HCT116 (cell line): ENCODE data around the gene PTPRO. TPM values are rescaled to one million over a fixed set of nuclear protein-coding genes. Genes with fewer than 3 reads are reported as not detected.

ENCODE experiments used
- ATAC-seq: fragments of 200-7000 bp; cut with Tn5 transposase; 2 replicates; pipeline ENCODE4 v1.9.1; 2020; ENCODE audit warnings: mild to moderate bottlenecking, moderate library complexity
- BruUV-seq: library from RNA; stranded (reverse); fragments of 400-500 nt; replicated peaks from 2 replicates; lab custom pipeline; 2021; lab: Mats Ljungman, UMichigan
- CTCF ChIA-PET: fragments of 300-600 bp; sonication (Branson Sonifier 250); formaldehyde crosslinking; loops from one replicate; lab custom pipeline; 2021; ENCODE audit warnings: antibody characterized with exemption; lab: Charles Lee
- POLR2A ChIA-PET: fragments of 300-600, 350-600 bp; sonication (Branson Sonifier 250); formaldehyde crosslinking; loops from one replicate; lab custom pipeline; 2021; ENCODE audit warnings: antibody characterized with exemption; lab: Charles Lee
- RAD21 ChIA-PET, 2 experiments: fragments of 300-600 bp; sonication (Branson Sonifier 250); formaldehyde crosslinking; loops; one replicate each; lab custom pipeline; 2023; ENCODE audit warnings: low total read pairs in 2 of 2; ENCODE audit not compliant: uncharacterized antibody in 2 of 2, unreplicated experiment in 2 of 2, low non-redundant PET in 1 of 2; lab: Charles Lee
- DNase-seq: peaks from one replicate; pipeline ENCODE4 v3.0.0-alpha.2; 2010; ENCODE audit warnings: low read depth, low spot score
- H2AFZ ChIP-seq: fragments of 200-600 bp; shearing (Covaris generic), sonication (generic); 2 replicates; pipeline ENCODE4 v1.6.1; 2017; ENCODE audit warnings: low read depth, mixed run types, mixed read lengths, antibody characterized with exemption, low read length; ENCODE audit not compliant: poor library complexity, severe bottlenecking
- H3K27ac ChIP-seq: 2 replicates; pipeline ENCODE4 v1.5.1; 2012; ENCODE audit warnings: low read depth, low read length
- H3K27me3 ChIP-seq: fragments of 200-600 bp; sonication (generic); 2 replicates; pipeline ENCODE4 v1.6.1; 2016; ENCODE audit warnings: mixed run types, low read length, mixed read lengths; ENCODE audit not compliant: insufficient read depth
- H3K36me3 ChIP-seq, 2 experiments: fragments of 200-500 bp in 1 of 2; fragments of 200-600 bp in 1 of 2; sonication (Bioruptor generic) in 1 of 2; sonication (generic) in 1 of 2; 2 replicates each; pipeline versions ENCODE4 v1.5.1 to v1.6.1; 2014 to 2016; ENCODE audit warnings: low read length in 2 of 2, inconsistent platforms in 1 of 2, mixed read lengths in 1 of 2, mixed run types in 1 of 2; ENCODE audit not compliant: insufficient read depth in 2 of 2, control insufficient read depth in 1 of 2
- H3K4me1 ChIP-seq, 2 experiments: fragments of 200-600 bp in 1 of 2; sonication (generic) in 1 of 2; 2 replicates each; pipeline versions ENCODE4 v1.5.1 to v1.6.1; 2012 to 2017; ENCODE audit warnings: low read length in 2 of 2, inconsistent platforms in 1 of 2, mild to moderate bottlenecking in 1 of 2, mixed read lengths in 1 of 2, mixed run types in 1 of 2, moderate library complexity in 1 of 2; ENCODE audit not compliant: insufficient read depth in 2 of 2, control insufficient read depth in 1 of 2
- H3K4me2 ChIP-seq: fragments of 200-600 bp; sonication (generic); 2 replicates; pipeline ENCODE4 v1.6.1; 2017; ENCODE audit warnings: mixed run types, low read length, mixed read lengths
- H3K4me3 ChIP-seq, 2 experiments: fragments of 200-600 bp in 1 of 2; sonication (generic) in 1 of 2; replicated peaks in 1 of 2; 2 replicates each; pipeline ENCODE4 v1.5.1; 2011 to 2016; ENCODE audit warnings: low read length in 2 of 2, control low read depth in 1 of 2, low read depth in 1 of 2, mild to moderate bottlenecking in 1 of 2, mixed read lengths in 1 of 2, mixed run types in 1 of 2
- H3K79me2 ChIP-seq: fragments of 200-600 bp; sonication (generic); 2 replicates; pipeline ENCODE4 v1.6.1; 2017; ENCODE audit warnings: mild to moderate bottlenecking, mixed run types, low read length, moderate library complexity, mixed read lengths; ENCODE audit not compliant: insufficient read depth
- H3K9ac ChIP-seq: fragments of 200-600 bp; sonication (generic); 2 replicates; pipeline ENCODE4 v1.6.1; 2016; ENCODE audit warnings: low read length, mixed read lengths
- H3K9me2 ChIP-seq: fragments of 200-600 bp; sonication (generic), shearing (Covaris generic); 2 replicates; pipeline ENCODE4 v1.6.1; 2017; ENCODE audit warnings: mixed run types, mild to moderate bottlenecking, moderate library complexity; ENCODE audit not compliant: insufficient read depth
- H3K9me3 ChIP-seq, 2 experiments: fragments of 200-500 bp in 1 of 2; fragments of 200-600 bp in 1 of 2; sonication (Bioruptor generic) in 1 of 2; sonication (generic) in 1 of 2; 2 replicates each; pipeline ENCODE4 v1.6.1; 2014 to 2017; ENCODE audit warnings: low read length in 2 of 2, mixed read lengths in 2 of 2, inconsistent platforms in 1 of 2, low read depth in 1 of 2, mild to moderate bottlenecking in 1 of 2, mixed run types in 1 of 2, moderate library complexity in 1 of 2; ENCODE audit not compliant: control insufficient read depth in 1 of 2, insufficient read depth in 1 of 2
- H4K20me1 ChIP-seq: fragments of 200-600 bp; sonication (generic), shearing (Covaris generic); 2 replicates; pipeline ENCODE4 v1.6.1; 2017; ENCODE audit warnings: mixed run types, mild to moderate bottlenecking, moderate library complexity; ENCODE audit not compliant: insufficient read depth
- ATF3 ChIP-seq: IDR thresholded peaks from 2 replicates; pipeline ENCODE4 v1.6.1; 2012
- CBX3 ChIP-seq: IDR thresholded peaks from 2 replicates; pipeline ENCODE4 v1.6.1; 2012; ENCODE audit warnings: low read depth
- CEBPB ChIP-seq: IDR thresholded peaks from 2 replicates; pipeline ENCODE4 v1.6.1; 2012; ENCODE audit warnings: low read depth
- CTCF ChIP-seq, 3 experiments: fragments of 200-600 bp in 1 of 3; sonication (generic) in 1 of 3; IDR thresholded peaks in 2 of 3; conservative IDR thresholded peaks in 1 of 3; 2 replicates each; pipeline ENCODE4 v1.5.1; 2012 to 2017; ENCODE audit warnings: low read depth in 2 of 3, low read length in 2 of 3, antibody characterized with exemption in 1 of 3, borderline replicate concordance in 1 of 3, control low read depth in 1 of 3, mild to moderate bottlenecking in 1 of 3, mixed read lengths in 1 of 3, mixed run types in 1 of 3, moderate library complexity in 1 of 3; ENCODE audit not compliant: insufficient read depth in 1 of 3
- ELF1 ChIP-seq: IDR thresholded peaks from 2 replicates; pipeline ENCODE4 v1.6.1; 2012; ENCODE audit warnings: low read depth, borderline replicate concordance
- EZH2 ChIP-seq: fragments of 200-600 bp; sonication (generic); IDR thresholded peaks from 2 replicates; pipeline ENCODE4 v1.6.1; 2017; ENCODE audit warnings: antibody characterized with exemption, mixed run types
- FOSL1 ChIP-seq: IDR thresholded peaks from 2 replicates; pipeline ENCODE4 v1.6.1; 2012; ENCODE audit warnings: low read depth
- JUND ChIP-seq: IDR thresholded peaks from 2 replicates; pipeline ENCODE4 v1.6.1; 2012
- MAX ChIP-seq: IDR thresholded peaks from 2 replicates; pipeline ENCODE4 v1.6.1; 2012
- POLR2A ChIP-seq: IDR thresholded peaks from 2 replicates; pipeline ENCODE4 v1.7.0; 2011; ENCODE audit warnings: borderline replicate concordance; ENCODE audit not compliant: insufficient read depth, insufficient read length; ENCODE audit errors: extremely low read depth
- REST ChIP-seq: IDR thresholded peaks from 2 replicates; pipeline ENCODE4 v1.6.1; 2012; ENCODE audit warnings: low read depth
- SIN3A ChIP-seq: IDR thresholded peaks from 2 replicates; pipeline ENCODE4 v1.6.1; 2012; ENCODE audit warnings: low read depth
- SP1 ChIP-seq: IDR thresholded peaks from 2 replicates; pipeline ENCODE4 v1.6.1; 2012; ENCODE audit warnings: low read depth
- SRF ChIP-seq: IDR thresholded peaks from 2 replicates; pipeline ENCODE4 v1.6.1; 2012; ENCODE audit warnings: low read depth
- TCF7L2 ChIP-seq: IDR thresholded peaks from 2 replicates; pipeline ENCODE4 v1.7.0; 2011; ENCODE audit warnings: borderline replicate concordance, inconsistent platforms; ENCODE audit not compliant: insufficient read depth, insufficient read length; ENCODE audit errors: extremely low read depth
- YY1 ChIP-seq: IDR thresholded peaks from 2 replicates; pipeline ENCODE4 v1.6.1; 2011; ENCODE audit warnings: low read length, low read depth, moderate library complexity, mild to moderate bottlenecking; ENCODE audit not compliant: insufficient replicate concordance; ENCODE audit errors: extremely low read depth
- ZBTB33 ChIP-seq: IDR thresholded peaks from 2 replicates; pipeline ENCODE4 v1.6.1; 2011; ENCODE audit warnings: mild to moderate bottlenecking, low read length, moderate library complexity; ENCODE audit not compliant: insufficient replicate concordance; ENCODE audit errors: extremely low read depth
- ZNF274 ChIP-seq: fragments of 200-500 bp; sonication (Bioruptor generic); IDR thresholded peaks from 2 replicates; pipeline ENCODE4 v1.6.1; 2014; ENCODE audit warnings: mild to moderate bottlenecking, low read depth, low read length, inconsistent platforms
- intact Hi-C: fragments of 100-400 bp; cut with micrococcal nuclease; formaldehyde crosslinking; loops from 2 replicates; pipeline ENCODE4 v1.10.0; 2022
- total RNA-seq: library from RNA; stranded (reverse); gene quantifications from one replicate; pipeline ENCODE4 v1.2.1, GENCODE V29; 2021; ENCODE audit not compliant: unreplicated experiment

PTPRO gene
- total RNA-seq, 1 experiment from 2014 or later = not detected

DNA sequence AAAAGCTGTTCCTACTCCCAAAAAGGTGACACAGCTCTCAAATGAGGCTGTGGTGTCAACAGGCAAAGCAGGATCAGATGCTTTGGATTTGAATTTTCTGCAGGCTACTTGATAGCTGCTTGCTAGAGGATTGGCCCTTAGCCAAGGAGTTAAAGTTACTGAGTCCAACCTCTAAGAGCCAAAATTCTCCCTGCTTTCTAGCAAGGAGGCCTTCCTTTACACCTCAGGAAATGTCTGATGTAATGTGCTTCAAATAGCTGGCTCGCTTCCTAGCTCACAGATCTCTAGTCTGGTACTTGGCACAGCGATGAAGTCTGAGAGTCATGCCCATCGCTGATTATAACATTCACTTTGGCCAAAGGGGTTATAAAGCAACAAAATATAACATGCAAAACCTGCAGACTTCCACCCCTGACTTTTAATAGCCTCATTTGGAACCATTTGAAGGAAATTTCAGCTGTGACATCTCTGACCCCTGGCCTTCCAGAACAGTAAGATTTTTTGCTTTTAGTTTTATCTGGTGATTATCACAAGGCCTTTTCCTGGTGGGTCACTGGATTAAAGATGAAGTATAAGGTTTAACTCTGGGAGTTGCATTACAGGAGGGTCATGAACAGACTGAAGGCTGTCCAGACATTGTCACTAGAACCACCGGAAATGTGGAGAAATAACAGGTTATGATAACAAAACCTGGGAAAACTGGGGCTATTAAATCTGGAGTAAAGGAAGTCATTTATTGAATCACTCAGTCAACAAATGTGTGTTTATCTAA is 277.1 kb downstream of the PTPRO start:
- H3K4me3 ChIP-seq = no peak overlapping the region
- H3K9me3 ChIP-seq = no peaks in the 10 kb centered on the region
- H3K9ac ChIP-seq = no peak overlapping the region
- ChIA-PET RAD21 (no interaction called here), POLR2A (no interaction called here), CTCF (no interaction called here)
- no peak overlapping the region for H3K27ac ChIP-seq
- no TSS peak for BruUV-seq
- H2AFZ ChIP-seq = no peak overlapping the region
- no peaks in the 10 kb centered on the region for H3K9me2 ChIP-seq
- no peaks in the 10 kb centered on the region for H3K27me3 ChIP-seq
- H3K36me3 ChIP-seq = no peaks in the 10 kb centered on the region
- peaks cover 3 to 14% of the 10 kb centered on the region in 2 experiments; a peak in 3 of 4 replicates for H3K4me1 ChIP-seq
- intact Hi-C loops = no loop called here
- TF ChIP-seq CEBPB (no peak), SIN3A (no peak), CTCF (IDR thresholded peaks at IDR 0.05 in 2 of 3, conservative IDR thresholded peaks at IDR 0.05 in 1 of 3; ENCODE audit: borderline replicate concordance in 1 of 3, insufficient read depth in 1 of 3, low read depth in 2 of 3, low read length in 2 of 3) (no peak), EZH2 (no peak), TCF7L2 (no peak), ELF1 (no peak), ATF3 (no peak), YY1 (no peak), ZBTB33 (no peak), SP1 (no peak), CBX3 (no peak), FOSL1 (no peak), MAX (no peak), JUND (no peak), POLR2A (no peak), REST (no peak), ZNF274 (no peak), SRF (no peak)
- no peak for ATAC-seq
- no peak overlapping the region for H3K4me2 ChIP-seq
- H3K79me2 ChIP-seq = no peaks in the 10 kb centered on the region
- DNase-seq = no peak
- H4K20me1 ChIP-seq = no peaks in the 10 kb centered on the region
